ENCODE results near the gene BORCS6.

Gene BORCS6

GRCh38 chr17:8156246-8156992 lies 33.6 kb downstream of the BORCS6 start:
- no peaks in the 10 kb centered on the region for H3K9me3 Mint-ChIP-seq
- H3K4me1 Mint-ChIP-seq, result peaks cover 27% of the 10 kb centered on the region
- TF ChIP-seq, protein P1, sequence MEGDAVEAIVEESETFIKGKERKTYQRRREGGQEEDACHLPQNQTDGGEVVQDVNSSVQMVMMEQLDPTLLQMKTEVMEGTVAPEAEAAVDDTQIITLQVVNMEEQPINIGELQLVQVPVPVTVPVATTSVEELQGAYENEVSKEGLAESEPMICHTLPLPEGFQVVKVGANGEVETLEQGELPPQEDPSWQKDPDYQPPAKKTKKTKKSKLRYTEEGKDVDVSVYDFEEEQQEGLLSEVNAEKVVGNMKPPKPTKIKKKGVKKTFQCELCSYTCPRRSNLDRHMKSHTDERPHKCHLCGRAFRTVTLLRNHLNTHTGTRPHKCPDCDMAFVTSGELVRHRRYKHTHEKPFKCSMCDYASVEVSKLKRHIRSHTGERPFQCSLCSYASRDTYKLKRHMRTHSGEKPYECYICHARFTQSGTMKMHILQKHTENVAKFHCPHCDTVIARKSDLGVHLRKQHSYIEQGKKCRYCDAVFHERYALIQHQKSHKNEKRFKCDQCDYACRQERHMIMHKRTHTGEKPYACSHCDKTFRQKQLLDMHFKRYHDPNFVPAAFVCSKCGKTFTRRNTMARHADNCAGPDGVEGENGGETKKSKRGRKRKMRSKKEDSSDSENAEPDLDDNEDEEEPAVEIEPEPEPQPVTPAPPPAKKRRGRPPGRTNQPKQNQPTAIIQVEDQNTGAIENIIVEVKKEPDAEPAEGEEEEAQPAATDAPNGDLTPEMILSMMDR (IDR thresholded peaks at IDR 0.05; ENCODE audit: unreplicated experiment in 3 of 3), result no peak
- peaks cover 21% of the 10 kb centered on the region for H3K36me3 Mint-ChIP-seq (ENCODE audit: low read depth)
- H3K27me3 Mint-ChIP-seq (ENCODE audit: low read depth), result no peaks in the 10 kb centered on the region
- H3K27ac Mint-ChIP-seq, result no peak overlapping the region
- H3K4me3 Mint-ChIP-seq, result no peak overlapping the region

DNA sequence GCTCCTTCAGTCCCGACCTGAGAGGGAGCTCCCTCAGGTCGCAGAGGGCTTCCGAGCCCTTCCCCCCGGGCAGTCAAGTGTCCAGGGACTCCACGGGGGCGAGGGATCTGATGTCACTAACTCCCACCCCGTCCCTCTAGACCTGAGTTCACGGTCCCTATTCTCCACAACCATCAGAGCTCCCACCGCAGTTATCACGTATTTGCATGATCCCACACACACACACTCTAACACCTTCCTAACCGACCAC lies 34.1 kb downstream of the BORCS6 start:
- peaks cover 24% of the 10 kb centered on the region for H3K4me1 Mint-ChIP-seq
- H3K9me3 Mint-ChIP-seq, result no peaks in the 10 kb centered on the region
- no peak overlapping the region for H3K27ac Mint-ChIP-seq
- H3K4me3 Mint-ChIP-seq, result no peak overlapping the region
- no peaks in the 10 kb centered on the region for H3K27me3 Mint-ChIP-seq (ENCODE audit: low read depth)
- peaks cover 18% of the 10 kb centered on the region for H3K36me3 Mint-ChIP-seq (ENCODE audit: low read depth)
- TF ChIP-seq, protein P1 (IDR thresholded peaks at IDR 0.05; ENCODE audit: unreplicated experiment in 3 of 3), result no peak

- no peaks in the 10 kb centered on the region for H3K27me3 Mint-ChIP-seq (ENCODE audit: low read depth)
Measured at GRCh38 chr17:8155231-8155995, 34.6 kb downstream of the BORCS6 start.

GRCh38 chr17:8154608-8155155 lies 35.3 kb downstream of the BORCS6 start:
- H3K4me1 Mint-ChIP-seq, result peaks cover 13% of the 10 kb centered on the region
- H3K4me3 Mint-ChIP-seq, result no peak overlapping the region
- H3K27ac Mint-ChIP-seq, result peak overlapping the region in 2 of 3 experiments; percentile 98 to 100
- TF ChIP-seq, protein P1 (IDR thresholded peaks at IDR 0.05; ENCODE audit: unreplicated experiment in 3 of 3), result no peak
- H3K27me3 Mint-ChIP-seq (ENCODE audit: low read depth), result no peaks in the 10 kb centered on the region
- H3K9me3 Mint-ChIP-seq, result no peaks in the 10 kb centered on the region
- H3K36me3 Mint-ChIP-seq (ENCODE audit: low read depth), result peaks cover 10% of the 10 kb centered on the region

More at GRCh38 chr17:8155231-8155995, 34.6 kb downstream of the BORCS6 start:
- H3K9me3 Mint-ChIP-seq, result no peaks in the 10 kb centered on the region
- TF ChIP-seq, protein P1 (IDR thresholded peaks at IDR 0.05; ENCODE audit: unreplicated experiment in 3 of 3), result no peak
- peaks cover 16% of the 10 kb centered on the region for H3K36me3 Mint-ChIP-seq (ENCODE audit: low read depth)
- no peak overlapping the region for H3K4me3 Mint-ChIP-seq
- H3K4me1 Mint-ChIP-seq, result peaks cover 20% of the 10 kb centered on the region
- peak overlapping the region in 2 of 3 experiments; percentile 98 to 100 for H3K27ac Mint-ChIP-seq

DNA sequence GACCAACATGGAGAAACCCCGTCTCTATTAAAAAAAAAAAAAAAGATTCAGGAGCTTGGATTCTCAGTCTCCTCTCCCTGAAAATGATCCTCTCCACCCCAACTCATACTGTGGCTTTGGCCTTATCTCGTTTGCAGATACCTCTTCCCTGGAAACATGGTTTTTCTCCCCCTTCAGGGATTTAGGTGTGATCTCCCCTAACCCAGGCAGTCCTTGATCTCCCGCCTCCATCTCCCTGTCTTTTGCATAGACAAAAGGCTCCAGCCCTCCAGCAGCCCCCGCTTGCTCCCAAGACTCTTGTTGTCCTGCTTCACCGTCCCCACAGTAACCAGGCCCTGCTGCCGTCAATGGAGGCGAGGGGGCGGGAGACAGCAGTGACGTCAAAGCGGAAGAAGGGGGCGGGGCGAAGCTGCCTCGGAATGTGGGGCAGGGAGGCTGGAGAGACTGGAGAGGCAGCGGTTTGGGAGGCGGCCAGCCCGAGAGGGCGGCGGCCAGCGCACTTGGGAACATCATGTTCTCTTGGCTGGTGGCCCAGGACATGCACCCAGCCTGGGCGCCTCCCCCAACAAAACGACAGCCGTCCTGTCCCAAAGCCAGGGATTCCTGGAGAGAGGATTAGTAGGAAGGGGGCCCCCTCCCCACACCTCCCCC lies 35.9 kb downstream of the BORCS6 start:
- Mint-ChIP-seq H3K36me3 (ENCODE audit: low read depth) (peaks cover 9% of the 10 kb centered on the region), H3K4me3 (no peak overlapping the region), H3K27ac (peak overlapping the region in 2 of 3 experiments; percentile 98 to 100), H3K4me1 (peaks cover 13% of the 10 kb centered on the region), H3K9me3 (no peaks in the 10 kb centered on the region), H3K27me3 (ENCODE audit: low read depth) (no peaks in the 10 kb centered on the region)
- TF ChIP-seq, protein P1 (IDR thresholded peaks at IDR 0.05; ENCODE audit: unreplicated experiment in 3 of 3), result no peak

All from nephron (organoid).